GM10266 (cell line): ENCODE data around the gene DYSF.

Experiments
- DNase-seq: peaks from one replicate; pipeline ENCODE4 v3.0.0; 2012; ENCODE audit errors: extremely low spot score
- CTCF ChIP-seq: IDR thresholded peaks from 2 replicates; pipeline ENCODE4 v1.5.1; 2012; ENCODE audit warnings: mild to moderate bottlenecking, low read depth; ENCODE audit not compliant: control insufficient read depth, insufficient read depth; ENCODE audit errors: missing control alignments

Gene DYSF

GRCh38 chr2:71575966-71576365 is 122.6 kb downstream of the DYSF start:
- no peak for DNase-seq
- TF ChIP-seq CTCF = no peak

GRCh38 chr2:71576541-71576940 is 123.2 kb downstream of the DYSF start:
- DNase-seq = no peak
- TF ChIP-seq CTCF = no peak

- no peak for TF ChIP-seq CTCF
- DNase-seq = no peak
Measured at GRCh38 chr2:71577209-71577608, 123.8 kb downstream of the DYSF start.

- no peak for TF ChIP-seq CTCF
- DNase-seq = no peak
Measured at GRCh38 chr2:71578767-71579342, 125.5 kb downstream of the DYSF start.

- DNase-seq = no peak
- no peak for TF ChIP-seq CTCF
Measured at GRCh38 chr2:71581026-71581425, 127.7 kb downstream of the DYSF start.

- TF ChIP-seq CTCF = no peak
- no peak for DNase-seq
Measured at GRCh38 chr2:71583876-71584275, 130.5 kb downstream of the DYSF start.

GRCh38 chr2:71586471-71586870 is 133.1 kb downstream of the DYSF start:
- TF ChIP-seq CTCF = no peak
- no peak for DNase-seq
